NOMO-1 treated with DMSO at 0.1 percent for 48 hours (cell line): ENCODE data around the gene SPATA9.

Experiments
- DNase-seq: peaks from one replicate; lab custom pipeline; 2025; ENCODE audit not compliant: unreplicated experiment; lab: John Stamatoyannopoulos, UW

Gene SPATA9

GRCh38 chr5:95621839-95622629, 60.8 kb downstream of the SPATA9 start:
- peak; percentile 52 for DNase-seq

GRCh38 chr5:95620870-95621838, 61.6 kb downstream of the SPATA9 start:
- peak; percentile 46 for DNase-seq

GRCh38 chr5:95620030-95620869, 62.5 kb downstream of the SPATA9 start, which contains the start of gene GPR150:
GPR150 (plus strand) TSS chr5:95620087; CDS start chr5:95620276, 189 bp downstream.
- peak; percentile 55 for DNase-seq

GRCh38 chr5:95619514-95620029, 63.2 kb downstream of the SPATA9 start:
- peak; percentile 9 for DNase-seq

- DNase-seq: no peak
Observed at GRCh38 chr5:95619096-95619495, 63.7 kb downstream of the SPATA9 start.

DNA sequence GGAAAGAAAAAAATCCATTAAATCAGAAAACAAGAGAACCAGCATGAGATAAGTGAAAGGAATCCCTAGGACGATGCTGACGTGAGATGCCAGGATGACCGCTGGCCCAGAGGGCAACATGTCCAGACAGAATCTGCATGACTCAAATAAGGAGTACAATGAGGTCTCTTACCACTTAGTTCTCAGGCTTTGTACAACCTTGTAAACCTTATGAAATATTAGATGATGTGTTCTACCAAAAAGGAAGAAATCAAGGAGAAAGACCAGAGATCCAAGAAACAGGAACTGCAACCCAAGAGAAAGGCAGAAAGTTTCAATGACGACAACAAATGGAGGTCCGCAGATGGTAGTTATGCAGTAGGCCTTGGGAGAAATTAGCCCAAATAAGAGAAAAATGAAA, 65.7 kb downstream of the SPATA9 start:
- no peak for DNase-seq

DNA sequence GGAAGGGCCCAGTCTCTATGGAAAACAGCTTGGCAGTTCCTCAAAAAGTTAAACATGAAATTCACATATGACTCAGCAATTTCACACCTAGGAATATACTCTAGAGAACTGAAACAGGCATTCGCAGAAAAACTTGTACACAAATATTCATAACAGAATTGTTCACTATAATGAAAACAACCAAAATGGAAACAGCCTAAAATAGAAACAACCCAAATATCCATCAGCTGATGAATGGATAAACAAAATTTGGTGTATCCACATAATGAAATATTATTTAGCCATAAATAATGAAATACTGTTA, 67.7 kb downstream of the SPATA9 start:
- DNase-seq: no peak

- no peak for DNase-seq
Observed at GRCh38 chr5:95613514-95613913, 69.3 kb downstream of the SPATA9 start.

- DNase-seq: no peak
Observed at GRCh38 chr5:95611396-95611795, 71.4 kb downstream of the SPATA9 start.

GRCh38 chr5:95610546-95610945, 72.2 kb downstream of the SPATA9 start:
- no peak for DNase-seq

- DNase-seq: no peak
Observed at GRCh38 chr5:95609711-95610110, 73.1 kb downstream of the SPATA9 start.
